NCI-H2196 (cell line): ENCODE results near the gene WDR18.

Experiments
- DNase-seq: peaks from one replicate; lab custom pipeline; 2025; ENCODE audit not compliant: unreplicated experiment; lab: John Stamatoyannopoulos, UW

The WDR18 gene

GRCh38 chr19:991174-991931 is 7.2 kb downstream of the WDR18 start:
- no peak for DNase-seq

- DNase-seq: no peak
Observed at GRCh38 chr19:991932-992669, 8.0 kb downstream of the WDR18 start.

DNA sequence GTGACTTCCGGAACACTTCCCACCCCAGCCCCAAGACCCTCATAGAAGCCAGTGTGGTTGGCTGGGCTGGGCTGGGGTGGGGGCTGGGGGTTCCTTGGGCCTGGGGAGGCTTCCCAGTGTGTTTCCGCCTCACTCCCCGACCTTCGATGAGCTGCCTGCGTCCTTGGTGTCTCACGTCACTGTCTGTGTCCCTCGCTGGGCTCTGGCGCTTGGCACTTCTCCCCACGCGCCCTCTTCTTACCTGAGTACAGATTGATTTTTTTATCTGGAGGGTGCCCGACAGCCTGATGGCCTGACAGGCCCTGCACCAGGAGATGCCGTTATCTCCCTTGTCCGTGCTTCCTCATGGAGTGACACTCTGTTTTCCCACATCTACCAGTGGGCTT is 8.5 kb downstream of the WDR18 start:
- no peak for DNase-seq

DNA sequence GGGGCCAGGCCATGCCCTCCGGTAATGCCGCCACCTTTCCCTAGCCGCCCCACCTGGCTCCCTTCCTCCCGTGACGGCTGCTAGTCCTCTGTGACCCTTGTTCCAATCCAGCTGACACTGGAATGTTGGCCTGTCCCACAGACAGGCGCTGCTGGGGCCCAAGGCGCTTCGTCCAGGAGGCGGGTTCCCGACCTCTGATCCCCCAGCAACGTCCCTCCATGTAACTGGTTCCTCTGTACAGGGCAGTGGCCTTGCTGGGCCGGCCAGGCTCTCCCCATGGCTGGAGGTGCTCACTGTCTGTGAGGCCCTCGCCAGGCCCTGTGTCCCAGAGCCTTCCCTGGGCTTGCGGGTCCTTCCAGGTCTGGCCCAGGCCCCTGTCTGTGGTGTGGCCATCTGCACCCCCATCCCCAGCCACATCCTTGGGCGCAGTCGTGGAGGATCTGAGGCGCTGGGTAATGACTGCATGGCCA is 9.3 kb downstream of the WDR18 start:
- DNase-seq: no peak

GRCh38 chr19:993831-994393 is 9.8 kb downstream of the WDR18 start:
- no peak for DNase-seq

DNA sequence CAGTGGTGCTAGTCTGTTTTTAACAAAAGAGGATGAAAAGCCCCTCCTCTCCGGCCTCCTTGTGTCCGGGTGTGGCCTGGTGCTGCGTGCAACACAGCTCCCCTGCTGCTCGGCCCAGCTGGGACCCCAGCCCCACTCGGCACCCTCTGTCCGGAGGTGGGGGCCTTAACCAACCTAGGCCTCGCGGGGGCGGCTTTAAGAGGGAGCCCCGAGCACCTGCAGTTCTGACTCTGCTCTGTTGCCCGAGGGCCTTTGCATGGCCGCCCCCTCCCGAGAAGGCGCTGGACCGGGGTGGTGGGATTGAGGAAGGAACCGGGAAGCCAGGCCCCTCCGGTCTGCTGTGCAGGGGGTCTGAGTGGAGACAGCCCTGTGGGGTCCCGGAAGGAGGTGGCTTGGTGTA is 10.4 kb downstream of the WDR18 start:
- DNase-seq: no peak

DNA sequence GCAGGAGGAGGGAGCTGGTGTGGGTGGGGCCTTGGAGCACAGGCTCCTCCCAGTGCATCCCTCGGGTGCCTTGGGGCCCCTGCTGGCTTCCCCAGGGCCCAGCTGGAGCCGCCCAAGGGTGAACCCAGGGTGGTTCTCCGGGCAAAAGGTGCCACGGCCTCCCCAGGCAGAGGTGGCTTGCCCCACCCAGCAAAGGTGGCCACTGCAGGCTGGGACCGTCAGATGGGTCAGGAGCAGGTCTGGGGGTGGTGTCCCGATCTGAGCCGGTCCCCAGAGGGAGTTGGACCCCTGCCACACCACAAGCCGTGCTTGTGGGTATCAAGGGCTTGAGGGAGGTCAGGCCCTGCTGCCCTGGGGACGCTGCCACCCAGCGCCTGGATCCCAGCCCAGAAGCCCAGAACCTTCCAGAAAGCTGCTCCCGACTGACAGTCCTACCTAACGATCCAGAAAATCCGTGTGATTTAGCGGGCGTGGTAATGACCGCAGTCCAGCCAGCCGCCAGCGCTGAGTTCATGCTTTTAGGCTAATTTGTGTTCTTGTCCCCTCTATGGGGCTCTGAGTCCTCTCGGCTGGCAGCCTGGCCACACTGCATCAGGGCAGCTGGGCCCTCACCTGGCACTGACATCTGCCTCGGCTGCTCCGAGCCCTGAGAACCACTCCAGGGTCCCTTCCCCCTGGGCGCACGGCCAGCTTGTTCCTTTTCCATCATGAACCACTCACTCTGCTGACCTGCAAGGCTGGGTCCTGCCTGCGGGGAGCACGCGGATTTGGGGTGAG is 11.1 kb downstream of the WDR18 start:
- DNase-seq: peak; percentile 61

DNA sequence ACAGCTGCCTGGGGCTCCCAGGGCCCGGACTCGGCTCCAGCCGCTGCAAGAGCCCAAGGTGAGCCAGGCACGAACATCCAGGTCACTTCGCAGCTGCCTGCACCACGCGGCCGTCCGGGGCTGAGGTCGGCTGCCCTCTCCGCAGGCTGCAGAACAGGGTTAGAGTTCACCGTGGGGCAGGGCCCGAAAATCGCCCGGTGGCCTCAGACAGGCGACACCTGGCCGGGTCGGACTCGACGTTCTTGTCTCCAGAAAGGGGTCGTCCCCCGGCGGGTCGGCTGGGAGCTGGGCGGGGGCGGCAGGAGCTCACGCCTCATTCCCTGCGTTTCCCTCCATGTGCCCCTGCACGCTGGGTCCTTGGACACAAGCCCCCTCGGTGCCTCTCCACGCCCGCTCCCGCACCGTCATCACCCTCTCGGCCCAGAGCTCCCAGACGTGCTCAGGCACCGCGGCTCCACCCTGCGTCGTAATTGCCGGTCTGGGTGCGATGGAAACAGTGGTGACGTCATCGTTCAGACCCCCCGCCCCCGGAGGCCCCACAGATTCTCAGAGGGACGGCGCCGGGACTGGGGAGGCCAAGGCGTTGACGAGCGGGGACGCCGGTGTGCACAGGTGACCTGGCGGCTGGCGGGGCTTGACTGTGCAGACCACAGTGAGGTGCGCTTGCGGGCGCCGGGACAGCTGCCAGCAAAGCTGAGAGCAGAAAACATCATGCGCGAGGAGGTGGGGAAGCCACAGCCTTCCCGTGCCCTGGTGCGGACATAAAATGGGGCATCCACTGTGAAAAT is 12.1 kb downstream of the WDR18 start:
- DNase-seq: peak; percentile 64

DNA sequence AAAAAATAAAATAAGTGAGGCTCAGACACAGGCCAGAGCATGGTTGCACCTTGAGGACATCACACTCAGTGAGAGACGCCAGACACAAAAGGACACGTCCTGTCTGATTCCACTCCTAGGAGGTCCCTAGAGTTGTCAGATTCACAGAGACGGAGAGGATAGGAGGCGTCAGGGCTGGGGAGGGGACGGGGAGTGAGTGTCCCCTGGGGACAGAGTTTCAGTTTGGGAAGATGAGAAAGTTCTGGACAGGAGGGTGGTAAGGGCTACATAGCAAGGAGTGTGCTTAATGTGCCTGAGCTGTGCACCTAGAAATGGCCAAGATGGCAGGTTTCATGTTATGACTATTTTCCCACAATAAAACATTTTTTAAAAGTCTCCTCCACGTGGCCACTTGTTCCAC is 13.9 kb downstream of the WDR18 start:
- no peak for DNase-seq

DNA sequence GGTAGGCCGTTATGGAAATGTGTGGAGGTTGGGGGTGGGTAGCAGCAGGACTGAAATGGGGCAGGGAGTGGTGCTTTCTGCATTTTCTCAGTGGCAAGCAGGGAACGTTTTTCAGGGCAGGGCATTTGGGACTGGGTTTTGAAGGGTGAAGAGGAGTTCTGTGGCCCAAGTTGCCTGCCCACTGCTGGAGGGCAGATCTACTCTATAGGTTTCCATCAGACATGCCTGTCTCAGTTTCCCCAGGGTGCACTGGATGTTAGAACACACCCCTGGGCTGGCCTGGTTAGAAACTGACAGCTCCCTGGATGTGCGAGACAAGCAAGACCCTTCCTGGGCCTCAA is 15.2 kb downstream of the WDR18 start:
- DNase-seq: no peak

GRCh38 chr19:1000095-1000494 is 15.9 kb downstream of the WDR18 start, which contains the start of gene GRIN3B:
TSS of gene GRIN3B (plus strand) at chr19:1000419. CDS start at chr19:1000438, 19 bp downstream.
- DNase-seq: peak; percentile 76

- DNase-seq: no peak
Observed at GRCh38 chr19:1000591-1001537, 16.7 kb downstream of the WDR18 start.

DNA sequence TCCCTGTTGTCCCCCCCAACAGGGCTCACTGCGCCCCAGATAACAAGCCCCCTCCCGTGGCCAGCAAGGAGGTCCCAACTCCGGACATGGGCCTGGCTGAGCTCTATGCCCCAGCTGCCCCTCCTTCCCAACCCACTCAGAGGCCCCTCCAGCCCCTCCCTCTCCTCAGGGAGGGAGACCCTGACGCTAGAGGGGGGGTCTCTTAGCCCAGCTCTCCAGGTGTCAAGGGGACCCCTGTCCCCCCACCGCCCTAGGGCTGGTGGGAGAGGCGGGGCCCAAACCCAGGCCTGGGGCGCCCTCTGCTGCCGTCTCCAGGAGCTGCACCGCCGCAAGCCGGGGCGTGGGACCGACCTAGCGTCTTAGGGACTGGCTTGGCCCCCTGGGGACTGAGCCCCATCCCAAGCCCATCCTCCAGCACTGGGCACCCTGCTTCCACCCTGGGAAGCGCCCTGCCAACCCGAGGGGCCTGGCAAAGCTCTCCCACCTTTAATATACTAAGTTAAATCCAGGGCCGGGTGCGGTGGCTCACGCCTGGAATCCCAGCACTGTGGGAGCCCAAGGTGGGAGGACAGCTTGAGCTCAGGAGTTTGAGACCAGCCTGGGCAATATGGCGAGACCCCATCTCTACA is 17.5 kb downstream of the WDR18 start:
- peak; percentile 48 for DNase-seq

DNA sequence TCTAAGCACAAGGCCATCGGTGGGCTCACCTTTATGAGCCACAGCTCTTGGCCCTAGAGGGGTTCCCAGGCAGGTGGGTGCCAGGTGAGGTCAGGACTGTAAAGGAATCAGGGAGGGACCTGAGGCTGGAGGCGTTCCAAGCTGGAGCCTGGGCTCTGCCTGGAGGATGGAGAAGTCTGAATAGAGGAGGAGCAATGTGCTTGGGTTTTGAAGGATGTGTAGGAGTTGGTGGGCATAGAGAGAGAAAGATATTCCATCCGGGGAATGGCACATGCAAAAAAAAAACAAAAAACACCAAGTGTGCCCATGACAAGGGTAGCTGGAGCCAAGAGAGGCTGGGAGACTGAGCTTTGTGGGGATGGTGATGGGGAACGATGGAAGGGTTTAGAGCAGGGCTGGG is 18.5 kb downstream of the WDR18 start:
- DNase-seq: no peak

DNA sequence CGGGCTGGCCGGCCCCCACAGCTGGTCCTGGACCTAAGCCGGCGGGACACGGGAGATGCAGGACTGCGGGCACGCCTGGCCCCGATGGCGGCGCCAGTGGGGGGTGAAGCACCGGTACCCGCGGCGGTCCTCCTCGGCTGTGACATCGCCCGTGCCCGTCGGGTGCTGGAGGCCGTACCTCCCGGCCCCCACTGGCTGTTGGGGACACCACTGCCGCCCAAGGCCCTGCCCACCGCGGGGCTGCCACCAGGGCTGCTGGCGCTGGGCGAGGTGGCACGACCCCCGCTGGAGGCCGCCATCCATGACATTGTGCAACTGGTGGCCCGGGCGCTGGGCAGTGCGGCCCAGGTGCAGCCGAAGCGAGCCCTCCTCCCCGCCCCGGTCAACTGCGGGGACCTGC is 19.1 kb downstream of the WDR18 start:
- DNase-seq: no peak

- DNase-seq: no peak
Observed at GRCh38 chr19:1004204-1004802, 20.2 kb downstream of the WDR18 start.

GRCh38 chr19:1004803-1005664 is 20.9 kb downstream of the WDR18 start:
- DNase-seq: no peak
